Measurements from ENCODE around the gene UBTF.

The UBTF gene

GRCh38 chr17:44210342-44211192, 8.9 kb downstream of the UBTF start (continued):
- TF ChIP-seq ZNF518A (tag by site-specific recombination; conservative IDR thresholded peaks at IDR 0.05; ENCODE audit: low read depth) = no peak
- TF ChIP-seq ZXDB (tag by site-specific recombination; IDR thresholded peaks at IDR 0.05) = no peak
- TF ChIP-seq ZNF548 (tag by site-specific recombination; IDR thresholded peaks at IDR 0.05) = no peak

GRCh38 chr17:44209786-44210341, 9.6 kb downstream of the UBTF start:
- POLR2A ChIA-PET = interaction anchor here (0.6 to 4.1 kb wide), 7 partner anchors 8 to 115 kb away, joined by 3 to 23 read pairs (median 4); partner anchors contain the start of genes ATXN7L3, TMUB2 and UBTF
- no peak overlapping the region for H3K4me3 ChIP-seq (ENCODE audit: low read depth, low read length)
- CTCF ChIA-PET = interaction anchor here (0.6 to 4.1 kb wide), 22 partner anchors 8 to 364 kb away, joined by 3 to 33 read pairs (median 4); partner anchors contain the start of genes GRN, TMUB2 and UBTF
- H3K36me3 ChIP-seq (ENCODE audit: control insufficient read depth in 2 of 2, insufficient read depth in 1 of 2, low read length in 2 of 2) = peaks cover 31 to 81% of the 10 kb centered on the region in 2 experiments
- no peak overlapping the region for H3K27ac ChIP-seq (ENCODE audit: extremely low read depth, low read depth, low read length)
- H3K9me3 ChIP-seq (ENCODE audit: control insufficient read depth, insufficient read depth, low read depth, low read length) = no peaks in the 10 kb centered on the region
- TF ChIP-seq ZNF580 (tag by site-specific recombination; IDR thresholded peaks at IDR 0.05) (no peak), ZNF561 (tag by site-specific recombination; IDR thresholded peaks at IDR 0.05; ENCODE audit: borderline replicate concordance) (no peak), ZBTB48 (tag by site-specific recombination; IDR thresholded peaks at IDR 0.05) (no peak), ZNF292 (tag by site-specific recombination; IDR thresholded peaks at IDR 0.05; ENCODE audit: borderline replicate concordance, low read depth) (no peak), ZNF280D (tag by site-specific recombination; IDR thresholded peaks at IDR 0.05) (no peak), ZFHX2 (tag by site-specific recombination; conservative IDR thresholded peaks at IDR 0.05) (no peak), ATF2 (tag by site-specific recombination; IDR thresholded peaks at IDR 0.05; ENCODE audit: low read depth) (no peak), ZNF629 (tag by site-specific recombination; IDR thresholded peaks at IDR 0.05) (no peak), ZNF792 (tag by site-specific recombination; IDR thresholded peaks at IDR 0.05) (no peak), ZNF707 (tag by site-specific recombination; IDR thresholded peaks at IDR 0.05) (no peak), SP2 (tag by site-specific recombination; IDR thresholded peaks at IDR 0.05) (no peak), ZNF362 (tag by site-specific recombination; IDR thresholded peaks at IDR 0.05) (no peak), ZIC2 (tag by site-specific recombination; IDR thresholded peaks at IDR 0.05) (no peak), ZNF366 (tag by site-specific recombination; conservative IDR thresholded peaks at IDR 0.05) (no peak), ZNF624 (tag by site-specific recombination; IDR thresholded peaks at IDR 0.05) (no peak)
- H3K4me1 ChIP-seq (ENCODE audit: control insufficient read depth, insufficient read depth, low read length) = no peaks in the 10 kb centered on the region

Measured in HEK293 (cell line).